Epithelial cell of proximal tubule (primary cell): ENCODE data around the gene ARHGAP45. TPM values are rescaled to one million over a fixed set of nuclear protein-coding genes. Genes with fewer than 3 reads are reported as not detected.

Experiments used
- DNase-seq: peaks from one replicate; pipeline ENCODE4 v3.0.0-alpha.2; 2011; ENCODE audit warnings: low read depth
- H3K4me3 ChIP-seq: 2 replicates; pipeline ENCODE4 v1.5.1; 2011; ENCODE audit warnings: low read depth, mild to moderate bottlenecking, low read length
- total RNA-seq: library from RNA; depleted of rRNA; stranded (reverse); fragments of >200 nt; gene quantifications from 2 replicates; pipeline ENCODE4 v1.2.3, GENCODE V29; 2015
- TF ChIP-seq, protein P1 (sequence below): conservative IDR thresholded peaks from 2 replicates; pipeline ENCODE4 v1.5.1; 2012; ENCODE audit warnings: low read depth, mild to moderate bottlenecking, low read length

ARHGAP45 gene
- total RNA-seq, 1 donor from 2014 or later: 6.7 TPM

DNA sequence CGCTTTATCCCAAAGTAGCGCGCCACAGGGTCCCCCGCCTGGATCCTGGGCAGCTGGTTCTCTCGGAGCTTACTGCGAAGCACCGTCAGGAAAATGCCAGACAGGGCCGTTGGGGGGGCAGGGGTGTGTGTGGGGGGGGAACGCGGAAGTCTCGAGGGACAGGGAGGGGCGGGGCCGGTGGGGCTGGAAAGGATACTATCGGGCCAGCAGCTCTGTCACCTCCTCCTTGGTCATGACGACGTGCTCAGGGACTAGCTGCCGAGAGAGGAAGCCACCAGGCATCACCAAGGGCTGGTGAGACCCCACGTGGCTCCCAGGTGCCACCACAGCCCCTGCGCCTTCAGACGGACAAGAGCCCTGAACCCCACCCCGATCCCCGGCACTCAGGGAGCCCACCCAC, 22.9 kb downstream of the ARHGAP45 start:
- TF ChIP-seq, protein P1, sequence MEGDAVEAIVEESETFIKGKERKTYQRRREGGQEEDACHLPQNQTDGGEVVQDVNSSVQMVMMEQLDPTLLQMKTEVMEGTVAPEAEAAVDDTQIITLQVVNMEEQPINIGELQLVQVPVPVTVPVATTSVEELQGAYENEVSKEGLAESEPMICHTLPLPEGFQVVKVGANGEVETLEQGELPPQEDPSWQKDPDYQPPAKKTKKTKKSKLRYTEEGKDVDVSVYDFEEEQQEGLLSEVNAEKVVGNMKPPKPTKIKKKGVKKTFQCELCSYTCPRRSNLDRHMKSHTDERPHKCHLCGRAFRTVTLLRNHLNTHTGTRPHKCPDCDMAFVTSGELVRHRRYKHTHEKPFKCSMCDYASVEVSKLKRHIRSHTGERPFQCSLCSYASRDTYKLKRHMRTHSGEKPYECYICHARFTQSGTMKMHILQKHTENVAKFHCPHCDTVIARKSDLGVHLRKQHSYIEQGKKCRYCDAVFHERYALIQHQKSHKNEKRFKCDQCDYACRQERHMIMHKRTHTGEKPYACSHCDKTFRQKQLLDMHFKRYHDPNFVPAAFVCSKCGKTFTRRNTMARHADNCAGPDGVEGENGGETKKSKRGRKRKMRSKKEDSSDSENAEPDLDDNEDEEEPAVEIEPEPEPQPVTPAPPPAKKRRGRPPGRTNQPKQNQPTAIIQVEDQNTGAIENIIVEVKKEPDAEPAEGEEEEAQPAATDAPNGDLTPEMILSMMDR: no peak
- no peak for DNase-seq
- no peak overlapping the region for H3K4me3 ChIP-seq

DNA sequence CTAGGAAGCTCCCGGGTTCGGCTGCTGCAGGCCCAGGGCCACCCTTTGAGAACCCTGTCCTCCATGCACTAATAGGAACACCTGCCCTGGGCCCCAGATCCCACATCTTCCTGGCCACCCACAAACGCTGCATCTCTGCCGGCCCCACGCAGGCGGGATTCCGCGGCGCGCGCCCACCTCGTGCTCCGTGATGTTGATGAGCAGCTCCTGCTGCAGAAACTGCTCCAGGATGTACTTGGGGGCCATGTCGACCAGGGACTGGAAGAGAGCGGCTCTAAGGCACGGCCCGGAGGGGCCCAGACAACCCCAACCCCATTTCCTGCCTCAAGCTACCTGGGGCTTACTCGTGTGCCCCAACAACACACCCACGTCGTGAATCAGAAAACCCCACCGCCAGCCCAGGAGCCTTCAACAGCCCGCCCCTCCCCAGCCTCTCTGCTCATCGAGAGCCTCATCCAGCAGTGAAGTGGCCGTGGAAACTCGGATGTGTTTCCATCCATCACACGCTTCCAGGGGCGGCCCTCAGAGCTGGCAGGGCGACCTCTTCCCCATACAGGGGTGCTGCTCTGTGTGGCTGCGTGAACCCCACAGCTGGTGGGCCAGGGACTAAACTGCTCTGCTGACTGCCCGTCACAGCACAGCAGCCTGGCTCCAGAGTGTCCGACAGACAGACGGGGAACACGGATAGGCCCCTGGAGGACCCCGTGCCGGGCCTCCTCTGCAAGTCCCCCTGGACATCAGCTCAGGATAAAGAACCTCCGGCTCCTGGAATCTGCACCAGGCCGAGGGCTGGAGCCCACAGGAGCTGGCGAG, 24.0 kb downstream of the ARHGAP45 start:
- no peak for DNase-seq
- TF ChIP-seq, protein P1: no peak
- H3K4me3 ChIP-seq: no peak overlapping the region

DNA sequence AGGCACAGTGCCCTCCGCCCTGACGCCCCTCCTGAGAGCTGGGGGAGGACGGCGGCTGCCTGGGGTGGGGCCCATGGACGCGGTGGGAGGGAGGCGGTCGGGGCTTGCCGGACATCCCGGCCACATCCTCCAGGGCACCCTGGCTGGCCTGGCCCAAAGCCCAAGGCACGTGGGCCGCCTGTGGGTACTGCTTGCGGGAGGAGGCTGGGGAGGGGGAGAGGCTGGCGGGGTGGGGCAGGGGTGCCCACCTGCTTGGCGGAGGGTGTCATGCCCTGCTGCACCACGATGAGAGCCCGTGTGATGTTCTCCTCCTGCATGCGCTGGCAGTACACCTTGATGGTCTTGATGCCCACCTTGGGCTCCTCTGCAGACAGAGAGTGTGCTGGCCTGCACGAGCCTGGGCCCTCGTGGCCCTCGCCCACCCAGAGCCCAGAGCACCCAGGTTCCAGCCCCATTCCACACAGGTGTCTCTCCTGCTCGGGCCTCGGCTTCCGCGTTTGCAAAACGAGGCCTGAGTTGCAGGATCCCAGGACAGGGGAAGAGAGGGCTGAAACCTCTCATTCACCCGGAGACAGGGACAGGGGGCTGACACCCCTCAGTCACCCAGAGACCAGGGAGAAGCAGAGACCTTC, 24.7 kb downstream of the ARHGAP45 start:
- H3K4me3 ChIP-seq: no peak overlapping the region
- TF ChIP-seq, protein P1: no peak
- no peak for DNase-seq

DNA sequence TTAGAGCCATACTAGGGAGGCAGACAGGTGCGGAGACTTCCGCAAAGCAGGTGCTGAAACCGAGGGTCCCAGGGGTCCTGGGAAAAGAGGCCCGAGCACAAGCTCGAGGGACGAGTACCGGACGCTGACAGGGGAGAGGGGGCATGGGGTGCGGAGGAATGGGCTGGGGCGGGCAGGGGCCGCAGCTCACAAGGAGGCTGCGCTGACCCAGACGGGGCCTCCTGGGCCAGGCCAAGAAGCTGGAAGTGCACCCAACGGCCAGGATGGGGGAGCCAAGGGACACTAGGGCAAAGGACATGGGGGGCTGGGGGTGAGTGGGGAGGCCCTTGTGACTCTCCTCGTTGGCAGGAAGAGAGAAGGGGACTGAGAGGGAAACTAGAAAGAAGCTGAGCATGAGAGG, 26.4 kb downstream of the ARHGAP45 start:
- DNase-seq: no peak
- H3K4me3 ChIP-seq: peak overlapping the region; percentile 98
- TF ChIP-seq, protein P1: no peak

DNA sequence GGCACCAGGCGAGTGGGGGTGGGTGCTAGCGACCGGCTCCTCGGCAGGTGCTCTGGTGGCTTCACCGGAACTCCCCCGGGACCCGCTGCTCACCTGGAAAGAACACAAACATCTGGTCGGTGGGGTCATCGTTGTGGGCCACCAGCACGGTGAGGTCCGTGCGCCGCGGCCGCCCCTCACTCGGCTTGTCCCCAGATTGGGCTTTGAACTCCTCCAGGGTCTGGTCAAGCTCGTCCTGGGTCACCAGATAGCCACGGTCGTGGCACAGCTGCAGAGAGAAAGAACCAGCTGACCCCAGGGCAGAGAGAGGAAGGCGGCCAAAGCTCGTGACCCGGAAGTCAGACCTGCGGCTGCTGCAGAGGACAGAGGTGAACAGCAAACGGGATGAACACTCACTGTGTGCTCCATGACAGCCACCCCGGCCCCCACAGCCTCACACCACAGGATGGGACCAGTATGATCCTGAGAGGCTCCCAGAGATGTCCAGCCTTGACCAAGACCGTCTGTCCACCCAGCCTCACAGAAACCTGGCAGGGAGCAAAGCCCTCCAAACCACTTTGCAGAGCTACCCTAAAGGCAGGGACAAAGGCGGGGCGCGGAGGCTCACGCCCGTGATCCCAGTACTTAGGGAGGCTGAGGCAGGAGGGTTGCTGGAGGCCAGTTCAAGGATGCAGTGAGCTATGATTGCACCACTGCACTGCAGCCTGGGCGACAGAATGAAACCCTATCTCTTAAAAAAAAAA, 27.0 kb downstream of the ARHGAP45 start:
- no peak for DNase-seq
- TF ChIP-seq, protein P1: no peak
- H3K4me3 ChIP-seq: peak overlapping the region; percentile 98

DNA sequence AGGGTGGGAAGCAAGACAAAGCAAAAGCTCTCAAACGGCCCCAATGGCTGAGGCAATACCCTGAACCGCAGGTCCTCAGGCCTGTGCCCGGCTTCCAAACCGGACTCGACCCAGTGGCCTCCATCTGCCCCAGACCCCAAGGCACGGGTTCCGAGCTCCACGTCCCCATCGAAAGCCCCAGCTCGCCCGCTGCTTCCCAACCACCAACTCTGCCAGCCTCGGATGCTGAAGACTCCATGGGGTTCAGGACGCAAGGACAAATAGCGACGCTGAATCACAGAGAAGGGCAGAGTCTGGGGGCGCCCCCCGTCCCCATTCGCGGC, 27.6 kb downstream of the ARHGAP45 start:
- peak overlapping the region; percentile 98 for H3K4me3 ChIP-seq
- no peak for DNase-seq
- TF ChIP-seq, protein P1: no peak
